ENCODE results near the gene CORO2A.
"Not testable (repeated sequence)": the region's sequence is repeated elsewhere in the genome, so short reads cannot be mapped to it uniquely, and the experiment has no call there.

The CORO2A gene

GRCh38 chr9:98118640-98119601, 73.5 kb downstream of the CORO2A start, which contains the start of gene TRIM14:
Gene TRIM14, minus strand, starts transcription at chr9:98119222. Its CDS starts 34 bp downstream, at chr9:98119188.
- Histone ChIP-seq H3K4me3 (ENCODE audit: low read length) (peak within 1 kb of the TSS; percentile 74), H3K27me3 (ENCODE audit: insufficient read depth, low read length) (no peaks in the 10 kb centered on the region), H3K36me3 (ENCODE audit: insufficient read depth, low read depth, low read length) (no peaks in the 10 kb centered on the region), H3K9me3 (ENCODE audit: insufficient read depth, low read depth, low read length) (no peaks in the 10 kb centered on the region), H3K27ac (ENCODE audit: low read length) (no peak within 1 kb of the TSS), H3K4me1 (ENCODE audit: insufficient read depth, low read length) (no peaks in the 10 kb centered on the region), H3K9ac (ENCODE audit: low read depth, low read length) (peak within 1 kb of the TSS; percentile 66; the same call in 1 of the 2 replicates)

- no peaks in the 10 kb centered on the region for H3K9me3 ChIP-seq (ENCODE audit: insufficient read depth, low read depth, low read length)
- H3K27ac ChIP-seq (ENCODE audit: low read length), result no peak overlapping the region
- no peaks in the 10 kb centered on the region for H3K4me1 ChIP-seq (ENCODE audit: insufficient read depth, low read length)
- H3K36me3 ChIP-seq (ENCODE audit: insufficient read depth, low read depth, low read length), result no peaks in the 10 kb centered on the region
- no peaks in the 10 kb centered on the region for H3K27me3 ChIP-seq (ENCODE audit: insufficient read depth, low read length)
- peak overlapping the region; percentile 66; the same call in 1 of the 2 replicates for H3K9ac ChIP-seq (ENCODE audit: low read depth, low read length)
- H3K4me3 ChIP-seq (ENCODE audit: low read length), result peak overlapping the region; percentile 74
Measured at GRCh38 chr9:98117984-98118639, 74.3 kb downstream of the CORO2A start.

GRCh38 chr9:98117097-98117496, 75.3 kb downstream of the CORO2A start:
- not testable (repeated sequence) for H3K36me3 ChIP-seq (ENCODE audit: insufficient read depth, low read depth, low read length)

GRCh38 chr9:98109052-98109451, 83.4 kb downstream of the CORO2A start:
- H3K27ac ChIP-seq (ENCODE audit: low read length), result no peak overlapping the region
- H3K9me3 ChIP-seq (ENCODE audit: insufficient read depth, low read depth, low read length), result no peaks in the 10 kb centered on the region
- H3K36me3 ChIP-seq (ENCODE audit: insufficient read depth, low read depth, low read length), result peaks cover 8% of the 10 kb centered on the region
- no peaks in the 10 kb centered on the region for H3K27me3 ChIP-seq (ENCODE audit: insufficient read depth, low read length)
- H3K4me3 ChIP-seq (ENCODE audit: low read length), result no peak overlapping the region
- no peak overlapping the region for H3K9ac ChIP-seq (ENCODE audit: low read depth, low read length)
- H3K4me1 ChIP-seq (ENCODE audit: insufficient read depth, low read length), result no peaks in the 10 kb centered on the region

More at GRCh38 chr9:98117097-98117496, 75.3 kb downstream of the CORO2A start:
- not testable (repeated sequence) for H3K27me3 ChIP-seq (ENCODE audit: insufficient read depth, low read length); H3K9me3 ChIP-seq (ENCODE audit: insufficient read depth, low read depth, low read length); H3K4me3 ChIP-seq (ENCODE audit: low read length); H3K27ac ChIP-seq (ENCODE audit: low read length); H3K4me1 ChIP-seq (ENCODE audit: insufficient read depth, low read length); H3K9ac ChIP-seq (ENCODE audit: low read depth, low read length)

GRCh38 chr9:98108531-98109031, 83.9 kb downstream of the CORO2A start:
- H3K4me1 ChIP-seq (ENCODE audit: insufficient read depth, low read length), result no peaks in the 10 kb centered on the region
- H3K27ac ChIP-seq (ENCODE audit: low read length), result no peak overlapping the region
- no peak overlapping the region for H3K9ac ChIP-seq (ENCODE audit: low read depth, low read length)
- no peaks in the 10 kb centered on the region for H3K27me3 ChIP-seq (ENCODE audit: insufficient read depth, low read length)
- no peaks in the 10 kb centered on the region for H3K9me3 ChIP-seq (ENCODE audit: insufficient read depth, low read depth, low read length)
- no peak overlapping the region for H3K4me3 ChIP-seq (ENCODE audit: low read length)
- peaks cover 8% of the 10 kb centered on the region for H3K36me3 ChIP-seq (ENCODE audit: insufficient read depth, low read depth, low read length)

GRCh38 chr9:98107926-98108325, 84.5 kb downstream of the CORO2A start:
- no peaks in the 10 kb centered on the region for H3K9me3 ChIP-seq (ENCODE audit: insufficient read depth, low read depth, low read length)
- H3K4me1 ChIP-seq (ENCODE audit: insufficient read depth, low read length), result no peaks in the 10 kb centered on the region
- peaks cover 8% of the 10 kb centered on the region for H3K36me3 ChIP-seq (ENCODE audit: insufficient read depth, low read depth, low read length)
- no peak overlapping the region for H3K9ac ChIP-seq (ENCODE audit: low read depth, low read length)
- no peak overlapping the region for H3K27ac ChIP-seq (ENCODE audit: low read length)
- no peaks in the 10 kb centered on the region for H3K27me3 ChIP-seq (ENCODE audit: insufficient read depth, low read length)
- H3K4me3 ChIP-seq (ENCODE audit: low read length), result no peak overlapping the region

GRCh38 chr9:98105006-98105405, 87.4 kb downstream of the CORO2A start:
- peaks cover 9% of the 10 kb centered on the region for H3K36me3 ChIP-seq (ENCODE audit: insufficient read depth, low read depth, low read length)
- H3K9ac ChIP-seq (ENCODE audit: low read depth, low read length), result no peak overlapping the region
- H3K27ac ChIP-seq (ENCODE audit: low read length), result no peak overlapping the region
- peaks cover 3% of the 10 kb centered on the region; the same call in 1 of the 2 replicates for H3K4me1 ChIP-seq (ENCODE audit: insufficient read depth, low read length)
- no peak overlapping the region for H3K4me3 ChIP-seq (ENCODE audit: low read length)
- H3K9me3 ChIP-seq (ENCODE audit: insufficient read depth, low read depth, low read length), result no peaks in the 10 kb centered on the region
- H3K27me3 ChIP-seq (ENCODE audit: insufficient read depth, low read length), result no peaks in the 10 kb centered on the region

- no peak overlapping the region for H3K4me3 ChIP-seq (ENCODE audit: low read length)
- H3K36me3 ChIP-seq (ENCODE audit: insufficient read depth, low read depth, low read length), result peaks cover 14% of the 10 kb centered on the region
- H3K27ac ChIP-seq (ENCODE audit: low read length), result no peak overlapping the region
- peaks cover 3% of the 10 kb centered on the region; the same call in 1 of the 2 replicates for H3K4me1 ChIP-seq (ENCODE audit: insufficient read depth, low read length)
- H3K9me3 ChIP-seq (ENCODE audit: insufficient read depth, low read depth, low read length), result no peaks in the 10 kb centered on the region
- no peaks in the 10 kb centered on the region for H3K27me3 ChIP-seq (ENCODE audit: insufficient read depth, low read length)
- H3K9ac ChIP-seq (ENCODE audit: low read depth, low read length), result no peak overlapping the region
Measured at GRCh38 chr9:98104445-98104881, 88.0 kb downstream of the CORO2A start.

- Histone ChIP-seq H3K9me3 (ENCODE audit: insufficient read depth, low read depth, low read length) (no peaks in the 10 kb centered on the region), H3K4me3 (ENCODE audit: low read length) (no peak overlapping the region), H3K36me3 (ENCODE audit: insufficient read depth, low read depth, low read length) (peaks cover 11% of the 10 kb centered on the region), H3K4me1 (ENCODE audit: insufficient read depth, low read length) (peaks cover 3% of the 10 kb centered on the region; the same call in 1 of the 2 replicates), H3K27ac (ENCODE audit: low read length) (no peak overlapping the region), H3K27me3 (ENCODE audit: insufficient read depth, low read length) (no peaks in the 10 kb centered on the region), H3K9ac (ENCODE audit: low read depth, low read length) (no peak overlapping the region)
Measured at GRCh38 chr9:98101868-98102273, 90.6 kb downstream of the CORO2A start.

GRCh38 chr9:98101416-98101815, 91.0 kb downstream of the CORO2A start:
- Histone ChIP-seq H3K4me3 (ENCODE audit: low read length) (no peak overlapping the region), H3K9ac (ENCODE audit: low read depth, low read length) (no peak overlapping the region)

GRCh38 chr9:98100456-98100855, 92.0 kb downstream of the CORO2A start:
- no peak overlapping the region for H3K27ac ChIP-seq (ENCODE audit: low read length)
- H3K9me3 ChIP-seq (ENCODE audit: insufficient read depth, low read depth, low read length), result no peaks in the 10 kb centered on the region
- H3K4me1 ChIP-seq (ENCODE audit: insufficient read depth, low read length), result peaks cover 3% of the 10 kb centered on the region; the same call in 1 of the 2 replicates
- H3K9ac ChIP-seq (ENCODE audit: low read depth, low read length), result no peak overlapping the region
- H3K27me3 ChIP-seq (ENCODE audit: insufficient read depth, low read length), result no peaks in the 10 kb centered on the region
- H3K36me3 ChIP-seq (ENCODE audit: insufficient read depth, low read depth, low read length), result peaks cover 9% of the 10 kb centered on the region
- H3K4me3 ChIP-seq (ENCODE audit: low read length), result no peak overlapping the region

More at GRCh38 chr9:98101416-98101815, 91.0 kb downstream of the CORO2A start:
- no peaks in the 10 kb centered on the region for H3K27me3 ChIP-seq (ENCODE audit: insufficient read depth, low read length)
- no peak overlapping the region for H3K27ac ChIP-seq (ENCODE audit: low read length)
- H3K36me3 ChIP-seq (ENCODE audit: insufficient read depth, low read depth, low read length), result peaks cover 9% of the 10 kb centered on the region
- H3K9me3 ChIP-seq (ENCODE audit: insufficient read depth, low read depth, low read length), result no peaks in the 10 kb centered on the region
- peaks cover 3% of the 10 kb centered on the region; the same call in 1 of the 2 replicates for H3K4me1 ChIP-seq (ENCODE audit: insufficient read depth, low read length)

All from iPS-20b (cell line).